ENCODE results near the gene CENPS. TPM values are rescaled to one million over a fixed set of nuclear protein-coding genes. Genes with fewer than 3 reads are reported as not detected.
A peak's percentile ranks its signal among the peaks of the same experiment; 100 is the strongest.

CENPS gene
- total and polyA plus RNA-seq, 2 of the 13 experiments (the other 11 are each of a cell fraction or from before 2014, with no cell fraction given), result 3.3 to 22.0 TPM

DNA sequence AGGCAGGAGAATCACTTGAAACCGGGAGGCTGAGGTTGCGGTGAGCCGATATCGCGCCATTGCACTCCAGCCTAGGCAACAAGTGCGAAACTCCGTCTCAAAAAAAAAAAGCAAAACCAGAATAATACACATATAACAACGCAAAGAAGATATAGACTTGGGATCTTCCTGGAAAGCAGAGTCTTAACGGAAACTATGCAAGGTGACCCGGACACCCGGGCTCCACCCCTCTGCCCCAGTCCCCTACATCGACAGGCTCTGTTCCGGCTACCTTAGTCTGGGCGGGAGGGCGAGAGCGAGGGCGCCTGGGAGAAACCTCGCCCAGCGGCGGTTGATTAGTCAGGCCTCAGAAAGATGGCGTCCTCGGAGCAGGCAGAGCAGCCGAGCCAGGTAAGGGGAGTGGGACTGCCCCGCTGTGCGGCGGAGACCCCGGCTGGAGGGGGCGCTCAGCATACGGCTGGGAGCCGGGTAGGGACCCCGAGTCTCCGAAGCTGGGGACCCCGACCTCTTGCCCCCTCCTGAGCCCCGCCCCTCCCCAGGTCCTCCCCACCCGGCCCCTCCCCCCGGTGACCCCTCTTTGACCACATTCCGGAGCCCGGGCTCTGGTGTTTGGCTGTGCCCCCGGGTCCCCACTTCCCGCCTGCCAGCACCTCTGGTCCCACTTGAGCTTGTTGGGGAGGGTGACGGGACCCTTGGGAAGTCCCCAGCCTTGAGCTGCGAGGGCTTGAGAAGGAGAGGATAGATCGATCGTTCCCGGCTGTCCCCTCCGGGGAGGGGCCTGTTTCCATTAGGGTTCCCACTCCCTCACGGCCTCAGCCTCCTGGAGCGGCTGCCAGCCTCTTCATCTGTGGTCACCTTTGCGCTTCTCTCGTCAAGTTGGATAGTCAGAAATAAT, 44.6 kb downstream of the CENPS start, which contains the start of gene PEX14 (continued):
- TF ChIP-seq DPF2 (CRISPR knock-in tag; IDR thresholded peaks at IDR 0.05; ENCODE audit: borderline replicate concordance, low read depth) (no peak), ZBTB3 (CRISPR knock-in tag; IDR thresholded peaks at IDR 0.05; ENCODE audit: borderline replicate concordance, low read depth) (no peak), GATAD2A (CRISPR knock-in tag; IDR thresholded peaks at IDR 0.05) (peak; percentile 48), ZNF143 (CRISPR knock-in tag; IDR thresholded peaks at IDR 0.05) (peak; percentile 94), ZNF234 (CRISPR knock-in tag; conservative IDR thresholded peaks at IDR 0.05) (no peak), KLF9 (CRISPR knock-in tag; IDR thresholded peaks at IDR 0.05; ENCODE audit: low read depth) (no peak), POLR2A (IDR thresholded peaks at IDR 0.05; ENCODE audit: insufficient read depth in 1 of 2, low read depth in 2 of 2, low read length in 2 of 2) (peak; percentile 71 to 75), ZNF543 (CRISPR knock-in tag; IDR thresholded peaks at IDR 0.05) (no peak), U2AF1 (optimal IDR thresholded peaks at IDR 0.05; ENCODE audit: low read depth, low read length) (no peak), CC2D1A (CRISPR knock-in tag; IDR thresholded peaks at IDR 0.05) (no peak), ZNF207 (IDR thresholded peaks at IDR 0.05; ENCODE audit: borderline replicate concordance) (no peak), CEBPG (CRISPR knock-in tag; IDR thresholded peaks at IDR 0.05) (no peak), MZF1 (CRISPR knock-in tag; IDR thresholded peaks at IDR 0.05; ENCODE audit: borderline replicate concordance) (no peak), MED13 (CRISPR knock-in tag; IDR thresholded peaks at IDR 0.05) (0 out of 2 replicates have a peak, but pooled peaks have one; percentile 58), XBP1 (CRISPR knock-in tag; IDR thresholded peaks at IDR 0.05) (0 out of 2 replicates have a peak, but pooled peaks have one; percentile 22), ZNF230 (CRISPR knock-in tag; IDR thresholded peaks at IDR 0.05) (no peak), ZNF563 (CRISPR knock-in tag; IDR thresholded peaks at IDR 0.05) (peak; percentile 68), ZNF121 (CRISPR knock-in tag; IDR thresholded peaks at IDR 0.05) (0 out of 2 replicates have a peak, but pooled peaks have one; percentile 25), TBX3 (IDR thresholded peaks at IDR 0.05; ENCODE audit: borderline replicate concordance) (no peak), ZNF292 (CRISPR knock-in tag; IDR thresholded peaks at IDR 0.05; ENCODE audit: borderline replicate concordance, low read depth) (no peak), PTBP1 (IDR thresholded peaks at IDR 0.05; ENCODE audit: low read depth, low read length, poor library complexity, severe bottlenecking) (no peak)
- TF ChIP-seq, protein P1, sequence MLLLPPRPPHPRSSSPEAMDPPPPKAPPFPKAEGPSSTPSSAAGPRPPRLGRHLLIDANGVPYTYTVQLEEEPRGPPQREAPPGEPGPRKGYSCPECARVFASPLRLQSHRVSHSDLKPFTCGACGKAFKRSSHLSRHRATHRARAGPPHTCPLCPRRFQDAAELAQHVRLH (CRISPR knock-in tag; IDR thresholded peaks at IDR 0.05; ENCODE audit: borderline replicate concordance, low read depth), result peak; percentile 82
- TF ChIP-seq, protein P2, sequence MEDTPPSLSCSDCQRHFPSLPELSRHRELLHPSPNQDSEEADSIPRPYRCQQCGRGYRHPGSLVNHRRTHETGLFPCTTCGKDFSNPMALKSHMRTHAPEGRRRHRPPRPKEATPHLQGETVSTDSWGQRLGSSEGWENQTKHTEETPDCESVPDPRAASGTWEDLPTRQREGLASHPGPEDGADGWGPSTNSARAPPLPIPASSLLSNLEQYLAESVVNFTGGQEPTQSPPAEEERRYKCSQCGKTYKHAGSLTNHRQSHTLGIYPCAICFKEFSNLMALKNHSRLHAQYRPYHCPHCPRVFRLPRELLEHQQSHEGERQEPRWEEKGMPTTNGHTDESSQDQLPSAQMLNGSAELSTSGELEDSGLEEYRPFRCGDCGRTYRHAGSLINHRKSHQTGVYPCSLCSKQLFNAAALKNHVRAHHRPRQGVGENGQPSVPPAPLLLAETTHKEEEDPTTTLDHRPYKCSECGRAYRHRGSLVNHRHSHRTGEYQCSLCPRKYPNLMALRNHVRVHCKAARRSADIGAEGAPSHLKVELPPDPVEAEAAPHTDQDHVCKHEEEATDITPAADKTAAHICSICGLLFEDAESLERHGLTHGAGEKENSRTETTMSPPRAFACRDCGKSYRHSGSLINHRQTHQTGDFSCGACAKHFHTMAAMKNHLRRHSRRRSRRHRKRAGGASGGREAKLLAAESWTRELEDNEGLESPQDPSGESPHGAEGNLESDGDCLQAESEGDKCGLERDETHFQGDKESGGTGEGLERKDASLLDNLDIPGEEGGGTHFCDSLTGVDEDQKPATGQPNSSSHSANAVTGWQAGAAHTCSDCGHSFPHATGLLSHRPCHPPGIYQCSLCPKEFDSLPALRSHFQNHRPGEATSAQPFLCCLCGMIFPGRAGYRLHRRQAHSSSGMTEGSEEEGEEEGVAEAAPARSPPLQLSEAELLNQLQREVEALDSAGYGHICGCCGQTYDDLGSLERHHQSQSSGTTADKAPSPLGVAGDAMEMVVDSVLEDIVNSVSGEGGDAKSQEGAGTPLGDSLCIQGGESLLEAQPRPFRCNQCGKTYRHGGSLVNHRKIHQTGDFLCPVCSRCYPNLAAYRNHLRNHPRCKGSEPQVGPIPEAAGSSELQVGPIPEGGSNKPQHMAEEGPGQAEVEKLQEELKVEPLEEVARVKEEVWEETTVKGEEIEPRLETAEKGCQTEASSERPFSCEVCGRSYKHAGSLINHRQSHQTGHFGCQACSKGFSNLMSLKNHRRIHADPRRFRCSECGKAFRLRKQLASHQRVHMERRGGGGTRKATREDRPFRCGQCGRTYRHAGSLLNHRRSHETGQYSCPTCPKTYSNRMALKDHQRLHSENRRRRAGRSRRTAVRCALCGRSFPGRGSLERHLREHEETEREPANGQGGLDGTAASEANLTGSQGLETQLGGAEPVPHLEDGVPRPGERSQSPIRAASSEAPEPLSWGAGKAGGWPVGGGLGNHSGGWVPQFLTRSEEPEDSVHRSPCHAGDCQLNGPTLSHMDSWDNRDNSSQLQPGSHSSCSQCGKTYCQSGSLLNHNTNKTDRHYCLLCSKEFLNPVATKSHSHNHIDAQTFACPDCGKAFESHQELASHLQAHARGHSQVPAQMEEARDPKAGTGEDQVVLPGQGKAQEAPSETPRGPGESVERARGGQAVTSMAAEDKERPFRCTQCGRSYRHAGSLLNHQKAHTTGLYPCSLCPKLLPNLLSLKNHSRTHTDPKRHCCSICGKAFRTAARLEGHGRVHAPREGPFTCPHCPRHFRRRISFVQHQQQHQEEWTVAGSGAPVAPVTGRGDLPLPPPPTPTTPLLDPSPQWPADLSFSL (CRISPR knock-in tag; IDR thresholded peaks at IDR 0.05), result no peak
- TF ChIP-seq, protein P3, sequence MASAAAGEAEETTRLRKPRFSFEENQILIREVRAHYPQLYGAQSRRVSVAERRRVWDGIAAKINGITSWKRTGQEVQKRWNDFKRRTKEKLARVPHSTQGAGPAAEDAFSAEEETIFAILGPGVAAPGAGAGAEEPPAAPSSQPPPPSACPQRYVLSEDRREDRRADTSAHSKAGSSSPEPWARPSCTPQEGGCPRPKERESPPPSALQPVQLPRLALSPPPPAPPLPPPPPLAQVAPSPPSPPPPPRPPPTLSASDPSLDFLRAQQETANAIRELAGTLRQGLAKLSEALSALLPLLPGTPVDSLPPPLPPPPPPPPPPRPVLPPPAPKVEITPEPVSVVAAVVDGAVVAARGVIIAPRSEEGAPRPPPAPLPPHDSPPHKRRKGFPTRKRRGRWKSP (CRISPR knock-in tag; IDR thresholded peaks at IDR 0.05), result no peak
